T-helper 2 cell treated with Interferon-gamma antibody and Interleukin-4, amounts not matched to agents 5 μg/mL and 100 μg/mL, for 36 hours (primary cell): ENCODE data around the gene ADRA2C.
A peak's percentile ranks its signal among the peaks of the same experiment; 100 is the strongest.

Experiments
- DNase-seq: peaks from one replicate; pipeline ENCODE4 v3.0.0; 2021; ENCODE audit warnings: low spot score
- H3K27ac Mint-ChIP-seq: one replicate; pipeline ENCODE4 v1.8.0; 2021; ENCODE audit warnings: mild to moderate bottlenecking, mixed read lengths
- H3K27me3 Mint-ChIP-seq: one replicate; pipeline ENCODE4 v1.8.0; 2021; ENCODE audit warnings: low read depth, mixed read lengths
- H3K36me3 Mint-ChIP-seq: one replicate; pipeline ENCODE4 v1.8.0; 2021; ENCODE audit warnings: low read depth, mixed read lengths
- H3K4me1 Mint-ChIP-seq: one replicate; pipeline ENCODE4 v1.8.0; 2021; ENCODE audit warnings: low read depth, mixed read lengths
- H3K4me3 Mint-ChIP-seq: one replicate; pipeline ENCODE4 v1.8.0; 2022; ENCODE audit warnings: mild to moderate bottlenecking, moderate library complexity, mixed read lengths
- H3K9me3 Mint-ChIP-seq: one replicate; pipeline ENCODE4 v1.8.0; 2021; ENCODE audit warnings: mixed read lengths

Gene ADRA2C

GRCh38 chr4:3766036-3766784 lies at the start of gene ADRA2C:
Gene ADRA2C (plus strand): TSS chr4:3766385. CDS start chr4:3766607, 222 bp downstream.
- DNase-seq: no peak
- peak within 1 kb of the TSS; percentile 57 for H3K4me3 Mint-ChIP-seq
- H3K36me3 Mint-ChIP-seq: peaks cover 1% of the 10 kb centered on the region
- peaks cover 2% of the 10 kb centered on the region for H3K4me1 Mint-ChIP-seq
- no peaks in the 10 kb centered on the region for H3K9me3 Mint-ChIP-seq
- peaks cover 18% of the 10 kb centered on the region for H3K27me3 Mint-ChIP-seq
- H3K27ac Mint-ChIP-seq: no peak within 1 kb of the TSS

GRCh38 chr4:3716631-3717235 lies 49.5 kb upstream of the ADRA2C start:
- Mint-ChIP-seq H3K4me3 (no peak overlapping the region), H3K27ac (no peak overlapping the region), H3K27me3 (no peaks in the 10 kb centered on the region)

GRCh38 chr4:3717241-3717640 lies 48.9 kb upstream of the ADRA2C start:
- Mint-ChIP-seq H3K9me3 (peaks cover 12% of the 10 kb centered on the region), H3K27ac (no peak overlapping the region), H3K27me3 (no peaks in the 10 kb centered on the region), H3K4me1 (no peaks in the 10 kb centered on the region), H3K36me3 (no peaks in the 10 kb centered on the region), H3K4me3 (no peak overlapping the region)
- no peak for DNase-seq

More at GRCh38 chr4:3716631-3717235, 49.5 kb upstream of the ADRA2C start:
- Mint-ChIP-seq H3K36me3 (no peaks in the 10 kb centered on the region), H3K9me3 (peaks cover 12% of the 10 kb centered on the region), H3K4me1 (no peaks in the 10 kb centered on the region)
- no peak for DNase-seq

- H3K27me3 Mint-ChIP-seq: no peaks in the 10 kb centered on the region
These were observed 47.7 kb upstream of the ADRA2C start for GRCh38 chr4:3718462-3718861.

GRCh38 chr4:3719191-3719590 lies 47.0 kb upstream of the ADRA2C start:
- H3K9me3 Mint-ChIP-seq: peaks cover 12% of the 10 kb centered on the region
- H3K4me3 Mint-ChIP-seq: no peak overlapping the region
- no peaks in the 10 kb centered on the region for H3K27me3 Mint-ChIP-seq
- no peak for DNase-seq
- no peaks in the 10 kb centered on the region for H3K4me1 Mint-ChIP-seq
- H3K27ac Mint-ChIP-seq: no peak overlapping the region
- no peaks in the 10 kb centered on the region for H3K36me3 Mint-ChIP-seq

More at GRCh38 chr4:3718462-3718861, 47.7 kb upstream of the ADRA2C start:
- no peaks in the 10 kb centered on the region for H3K36me3 Mint-ChIP-seq
- no peak for DNase-seq
- H3K4me1 Mint-ChIP-seq: no peaks in the 10 kb centered on the region
- no peak overlapping the region for H3K4me3 Mint-ChIP-seq
- H3K27ac Mint-ChIP-seq: no peak overlapping the region
- H3K9me3 Mint-ChIP-seq: peaks cover 12% of the 10 kb centered on the region

GRCh38 chr4:3719836-3720235 lies 46.3 kb upstream of the ADRA2C start:
- no peak overlapping the region for H3K27ac Mint-ChIP-seq
- peaks cover 6% of the 10 kb centered on the region for H3K27me3 Mint-ChIP-seq
- no peaks in the 10 kb centered on the region for H3K36me3 Mint-ChIP-seq
- no peak overlapping the region for H3K4me3 Mint-ChIP-seq
- DNase-seq: no peak
- peaks cover 12% of the 10 kb centered on the region for H3K9me3 Mint-ChIP-seq
- H3K4me1 Mint-ChIP-seq: no peaks in the 10 kb centered on the region

GRCh38 chr4:3720466-3720865 lies 45.7 kb upstream of the ADRA2C start:
- Mint-ChIP-seq H3K27me3 (peaks cover 6% of the 10 kb centered on the region), H3K36me3 (no peaks in the 10 kb centered on the region), H3K4me1 (no peaks in the 10 kb centered on the region), H3K4me3 (no peak overlapping the region), H3K27ac (no peak overlapping the region), H3K9me3 (peaks cover 12% of the 10 kb centered on the region)
- no peak for DNase-seq

- Mint-ChIP-seq H3K9me3 (peaks cover 12% of the 10 kb centered on the region), H3K4me1 (no peaks in the 10 kb centered on the region), H3K27me3 (peaks cover 6% of the 10 kb centered on the region), H3K27ac (no peak overlapping the region), H3K36me3 (no peaks in the 10 kb centered on the region), H3K4me3 (no peak overlapping the region)
- no peak for DNase-seq
These were observed 45.0 kb upstream of the ADRA2C start for GRCh38 chr4:3721186-3721585.

GRCh38 chr4:3721627-3722026 lies 44.6 kb upstream of the ADRA2C start:
- peaks cover 12% of the 10 kb centered on the region for H3K9me3 Mint-ChIP-seq
- H3K36me3 Mint-ChIP-seq: no peaks in the 10 kb centered on the region
- H3K4me3 Mint-ChIP-seq: no peak overlapping the region
- DNase-seq: no peak
- H3K4me1 Mint-ChIP-seq: no peaks in the 10 kb centered on the region
- no peak overlapping the region for H3K27ac Mint-ChIP-seq
- peaks cover 6% of the 10 kb centered on the region for H3K27me3 Mint-ChIP-seq

GRCh38 chr4:3722446-3723231 lies 43.5 kb upstream of the ADRA2C start:
- no peak overlapping the region for H3K4me3 Mint-ChIP-seq
- no peaks in the 10 kb centered on the region for H3K4me1 Mint-ChIP-seq
- no peaks in the 10 kb centered on the region for H3K36me3 Mint-ChIP-seq
- peaks cover 6% of the 10 kb centered on the region for H3K27me3 Mint-ChIP-seq
- no peak for DNase-seq
- peaks cover 12% of the 10 kb centered on the region for H3K9me3 Mint-ChIP-seq
- no peak overlapping the region for H3K27ac Mint-ChIP-seq

- no peaks in the 10 kb centered on the region for H3K4me1 Mint-ChIP-seq
- no peak for DNase-seq
- H3K4me3 Mint-ChIP-seq: no peak overlapping the region
- H3K27ac Mint-ChIP-seq: no peak overlapping the region
- peaks cover 6% of the 10 kb centered on the region for H3K9me3 Mint-ChIP-seq
- peaks cover 6% of the 10 kb centered on the region for H3K27me3 Mint-ChIP-seq
- H3K36me3 Mint-ChIP-seq: no peaks in the 10 kb centered on the region
These were observed 42.9 kb upstream of the ADRA2C start for GRCh38 chr4:3723232-3723642.

- no peaks in the 10 kb centered on the region for H3K9me3 Mint-ChIP-seq
- no peaks in the 10 kb centered on the region for H3K4me1 Mint-ChIP-seq
- H3K4me3 Mint-ChIP-seq: no peak overlapping the region
- peaks cover 6% of the 10 kb centered on the region for H3K27me3 Mint-ChIP-seq
- DNase-seq: no peak
- H3K36me3 Mint-ChIP-seq: no peaks in the 10 kb centered on the region
- no peak overlapping the region for H3K27ac Mint-ChIP-seq
These were observed 41.6 kb upstream of the ADRA2C start for GRCh38 chr4:3724319-3725231.
